Erythroblast (primary cell): Measurements from ENCODE around the gene LHCGR.

Experiments
- GATA1 ChIP-seq: IDR thresholded peaks from 2 replicates; pipeline ENCODE4 v1.6.1; 2011; ENCODE audit warnings: low read depth, mild to moderate bottlenecking, control low read depth, low read length, moderate library complexity
- POLR2A ChIP-seq: IDR thresholded peaks from 2 replicates; pipeline ENCODE4 v1.6.1; 2011; ENCODE audit warnings: mild to moderate bottlenecking, low read length

GRCh38 chr2:48760826-48761225 lies 5.3 kb upstream of the LHCGR start:
- TF ChIP-seq POLR2A (no peak), GATA1 (no peak)
